ENCODE measurements around the gene GPSM3.

The GPSM3 gene

DNA sequence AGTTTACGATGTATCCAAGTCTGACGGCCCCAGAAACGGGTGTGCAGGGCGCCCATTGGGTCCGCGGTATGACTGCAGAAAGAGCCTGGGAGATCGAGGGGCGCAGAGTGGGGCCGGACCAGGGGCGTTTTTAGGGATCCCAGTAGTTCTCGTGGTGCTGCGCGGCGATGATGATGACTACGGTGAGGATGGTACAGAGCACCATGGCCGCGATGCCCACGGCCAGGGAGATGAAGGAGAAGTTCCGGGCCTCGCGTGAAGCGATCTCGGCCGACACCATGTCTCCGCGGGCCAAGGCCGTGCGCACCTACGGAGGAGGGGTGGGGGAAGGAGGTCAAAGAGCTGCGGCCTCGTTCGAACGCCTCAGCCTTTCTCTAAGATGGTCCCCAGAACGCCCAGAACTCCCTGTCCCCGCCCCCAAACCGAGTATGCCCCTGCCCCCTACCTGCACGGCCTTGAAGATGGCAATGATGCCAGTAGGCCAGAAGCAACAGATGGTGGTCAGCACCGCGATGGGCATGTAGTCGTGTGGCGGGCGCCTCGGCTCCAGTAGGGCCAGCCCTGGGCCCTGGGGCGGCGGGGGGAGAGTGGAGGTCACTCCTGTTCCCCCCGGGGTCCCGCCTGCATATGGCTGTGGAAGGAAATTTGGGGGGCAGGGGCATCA lies 43.2 kb downstream of the GPSM3 start:
- TF ChIP-seq, protein P1, sequence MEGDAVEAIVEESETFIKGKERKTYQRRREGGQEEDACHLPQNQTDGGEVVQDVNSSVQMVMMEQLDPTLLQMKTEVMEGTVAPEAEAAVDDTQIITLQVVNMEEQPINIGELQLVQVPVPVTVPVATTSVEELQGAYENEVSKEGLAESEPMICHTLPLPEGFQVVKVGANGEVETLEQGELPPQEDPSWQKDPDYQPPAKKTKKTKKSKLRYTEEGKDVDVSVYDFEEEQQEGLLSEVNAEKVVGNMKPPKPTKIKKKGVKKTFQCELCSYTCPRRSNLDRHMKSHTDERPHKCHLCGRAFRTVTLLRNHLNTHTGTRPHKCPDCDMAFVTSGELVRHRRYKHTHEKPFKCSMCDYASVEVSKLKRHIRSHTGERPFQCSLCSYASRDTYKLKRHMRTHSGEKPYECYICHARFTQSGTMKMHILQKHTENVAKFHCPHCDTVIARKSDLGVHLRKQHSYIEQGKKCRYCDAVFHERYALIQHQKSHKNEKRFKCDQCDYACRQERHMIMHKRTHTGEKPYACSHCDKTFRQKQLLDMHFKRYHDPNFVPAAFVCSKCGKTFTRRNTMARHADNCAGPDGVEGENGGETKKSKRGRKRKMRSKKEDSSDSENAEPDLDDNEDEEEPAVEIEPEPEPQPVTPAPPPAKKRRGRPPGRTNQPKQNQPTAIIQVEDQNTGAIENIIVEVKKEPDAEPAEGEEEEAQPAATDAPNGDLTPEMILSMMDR (IDR thresholded peaks at IDR 0.05; ENCODE audit: insufficient read depth, low read length, poor library complexity, severe bottlenecking) = no peak
- no peak for TF ChIP-seq EZH2phosphoT487 (conservative IDR thresholded peaks at IDR 0.05; ENCODE audit: low read length)
- H3K9ac ChIP-seq (ENCODE audit: low read length) = no peak overlapping the region
- H3F3A ChIP-seq (ENCODE audit: insufficient read depth) = peaks cover 8% of the 10 kb centered on the region; the same call in 1 of the 2 replicates
- H3K27ac ChIP-seq (ENCODE audit: low read depth, low read length) = no peak overlapping the region
- no peaks in the 10 kb centered on the region for H3K9me2 ChIP-seq (replicated peaks; ENCODE audit: insufficient read depth, low read length)
- no peaks in the 10 kb centered on the region for H4K20me1 ChIP-seq (ENCODE audit: low read depth, low read length)
- H3K9me3 ChIP-seq (ENCODE audit: insufficient read depth, low read length) = no peaks in the 10 kb centered on the region
- no peaks in the 10 kb centered on the region for H3K27me3 ChIP-seq (ENCODE audit: low read length)
- H2AFZ ChIP-seq (ENCODE audit: low read depth, low read length, severe bottlenecking) = no peak overlapping the region
- H3K79me2 ChIP-seq (ENCODE audit: insufficient read depth, low read length) = no peaks in the 10 kb centered on the region
- no peak overlapping the region for H3K4me2 ChIP-seq (ENCODE audit: low read depth, low read length, poor library complexity, severe bottlenecking)
- H3K36me3 ChIP-seq (ENCODE audit: low read length) = no peaks in the 10 kb centered on the region
- H3K4me3 ChIP-seq (ENCODE audit: insufficient read depth, low read length, poor library complexity, severe bottlenecking) = no peak overlapping the region

DNA sequence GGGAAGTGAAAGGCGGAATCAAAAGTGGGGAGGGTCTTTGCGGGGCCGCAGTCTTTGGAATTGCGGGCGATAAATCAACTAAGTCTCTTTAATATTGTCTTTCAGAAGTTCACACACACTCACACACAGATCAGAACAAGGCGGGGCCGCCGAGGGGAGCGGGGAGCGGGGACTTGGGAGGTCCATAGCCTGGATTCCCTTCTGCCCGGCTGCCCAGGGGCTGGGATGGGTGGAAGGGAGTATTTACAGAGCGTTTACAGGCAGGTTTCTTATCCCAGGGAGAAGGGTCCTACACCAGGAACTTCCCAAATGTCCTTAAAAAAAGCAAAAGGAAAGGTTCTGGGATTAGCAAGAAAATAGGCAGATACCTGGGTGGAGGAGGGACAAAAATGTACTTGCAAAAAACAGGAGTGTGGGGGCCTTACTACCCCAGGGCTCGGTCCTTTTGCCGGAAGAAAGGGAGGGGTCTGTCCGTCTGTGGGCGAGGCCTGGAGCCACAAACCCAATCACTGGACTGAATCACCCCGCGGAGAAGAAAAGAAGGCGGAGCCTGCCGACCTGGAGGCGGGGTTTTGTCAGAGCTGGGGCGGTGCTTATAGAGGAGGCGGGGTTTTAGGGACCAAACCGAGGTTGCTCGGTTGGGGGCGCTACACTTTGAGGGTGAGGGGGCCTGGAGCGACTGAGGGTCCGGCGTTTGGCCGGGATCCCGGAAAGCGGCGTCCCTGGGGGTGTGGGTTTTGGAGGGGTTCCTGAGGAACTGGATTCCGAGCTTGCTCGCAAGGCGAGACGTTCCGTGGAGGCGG lies 44.0 kb downstream of the GPSM3 start:
- TF ChIP-seq, protein P1 (IDR thresholded peaks at IDR 0.05; ENCODE audit: insufficient read depth, low read length, poor library complexity, severe bottlenecking) = no peak
- TF ChIP-seq EZH2phosphoT487 (conservative IDR thresholded peaks at IDR 0.05; ENCODE audit: low read length) = no peak
- H3K9ac ChIP-seq (ENCODE audit: low read length) = no peak overlapping the region
- H3K4me3 ChIP-seq (ENCODE audit: insufficient read depth, low read length, poor library complexity, severe bottlenecking) = no peak overlapping the region
- H3K27me3 ChIP-seq (ENCODE audit: low read length) = no peaks in the 10 kb centered on the region
- peaks cover 5% of the 10 kb centered on the region; the same call in 1 of the 2 replicates for H3F3A ChIP-seq (ENCODE audit: insufficient read depth)
- H3K79me2 ChIP-seq (ENCODE audit: insufficient read depth, low read length) = no peaks in the 10 kb centered on the region
- H2AFZ ChIP-seq (ENCODE audit: low read depth, low read length, severe bottlenecking) = no peak overlapping the region
- no peak overlapping the region for H3K27ac ChIP-seq (ENCODE audit: low read depth, low read length)
- H3K36me3 ChIP-seq (ENCODE audit: low read length) = no peaks in the 10 kb centered on the region
- H3K4me2 ChIP-seq (ENCODE audit: low read depth, low read length, poor library complexity, severe bottlenecking) = no peak overlapping the region
- H3K9me2 ChIP-seq (replicated peaks; ENCODE audit: insufficient read depth, low read length) = no peaks in the 10 kb centered on the region
- no peaks in the 10 kb centered on the region for H4K20me1 ChIP-seq (ENCODE audit: low read depth, low read length)
- no peaks in the 10 kb centered on the region for H3K9me3 ChIP-seq (ENCODE audit: insufficient read depth, low read length)

DNA sequence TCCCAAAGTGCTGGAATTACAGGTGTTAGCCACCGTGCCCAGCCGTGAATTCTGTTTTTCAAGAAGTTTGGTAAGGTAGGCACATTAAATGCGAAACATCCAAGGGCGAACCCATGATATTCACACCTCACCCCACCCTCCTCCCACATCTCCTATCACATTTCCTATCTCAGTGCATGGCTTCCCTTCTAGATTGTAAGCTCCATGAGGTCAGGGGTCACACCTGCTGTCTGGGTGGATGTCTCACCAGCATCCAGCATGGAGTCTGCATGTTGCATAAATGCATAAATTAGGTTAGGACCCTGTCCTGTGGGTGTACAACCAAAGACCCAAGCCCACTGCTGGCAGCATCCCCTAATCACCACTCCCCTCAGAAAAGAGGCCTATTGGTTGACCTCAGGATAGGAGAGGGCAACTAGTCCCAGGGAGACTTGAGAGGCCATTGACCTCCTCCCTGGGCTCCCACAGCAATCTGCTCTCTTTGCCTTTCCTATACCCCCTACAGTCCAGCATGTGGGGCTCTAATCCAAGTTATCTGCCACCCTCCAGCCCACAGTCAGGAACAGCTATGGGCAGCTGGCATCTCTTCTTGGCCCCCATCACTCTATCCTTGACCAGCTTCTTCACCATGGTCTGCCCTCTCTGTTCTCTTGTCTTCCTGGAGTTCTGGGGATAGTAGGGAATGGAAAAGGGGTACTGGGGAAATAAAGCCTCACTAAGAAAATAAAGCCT lies 44.9 kb downstream of the GPSM3 start:
- Histone ChIP-seq H4K20me1 (ENCODE audit: low read depth, low read length) (no peaks in the 10 kb centered on the region), H3K4me3 (ENCODE audit: insufficient read depth, low read length, poor library complexity, severe bottlenecking) (no peak overlapping the region), H3K9me2 (replicated peaks; ENCODE audit: insufficient read depth, low read length) (no peaks in the 10 kb centered on the region), H3K27ac (ENCODE audit: low read depth, low read length) (no peak overlapping the region), H3F3A (ENCODE audit: insufficient read depth) (no peaks in the 10 kb centered on the region), H3K36me3 (ENCODE audit: low read length) (no peaks in the 10 kb centered on the region), H3K9ac (ENCODE audit: low read length) (no peak overlapping the region), H3K4me2 (ENCODE audit: low read depth, low read length, poor library complexity, severe bottlenecking) (no peak overlapping the region), H2AFZ (ENCODE audit: low read depth, low read length, severe bottlenecking) (no peak overlapping the region), H3K9me3 (ENCODE audit: insufficient read depth, low read length) (no peaks in the 10 kb centered on the region), H3K27me3 (ENCODE audit: low read length) (no peaks in the 10 kb centered on the region), H3K79me2 (ENCODE audit: insufficient read depth, low read length) (no peaks in the 10 kb centered on the region)
- no peak for TF ChIP-seq EZH2phosphoT487 (conservative IDR thresholded peaks at IDR 0.05; ENCODE audit: low read length)
- TF ChIP-seq, protein P1 (IDR thresholded peaks at IDR 0.05; ENCODE audit: insufficient read depth, low read length, poor library complexity, severe bottlenecking) = no peak
